H9 (cell line): Measurements from ENCODE around the gene CDX2. TPM values are rescaled to one million over a fixed set of nuclear protein-coding genes. Genes with fewer than 3 reads are reported as not detected.

Source experiments
- DNase-seq: peaks from one replicate; pipeline ENCODE4 v3.0.0-alpha.2; 2017
- H2AFZ ChIP-seq: one replicate; pipeline ENCODE4 v1.6.1; 2013; ENCODE audit warnings: mild to moderate bottlenecking, low read length, control low read depth, moderate library complexity
- H2AK5ac ChIP-seq: 2 replicates; pipeline ENCODE4 v1.6.1; 2013; ENCODE audit warnings: low read length, control low read depth, mixed read lengths; ENCODE audit not compliant: insufficient read length
- H2BK120ac ChIP-seq: one replicate; pipeline ENCODE4 v1.6.1; 2013; ENCODE audit warnings: low read depth, mild to moderate bottlenecking, low read length, control low read depth, inconsistent platforms; ENCODE audit not compliant: poor library complexity, severe bottlenecking
- H2BK12ac ChIP-seq: 2 replicates; pipeline ENCODE4 v1.6.1; 2013; ENCODE audit warnings: low read length, control low read depth, mixed read lengths, low read depth; ENCODE audit not compliant: insufficient read length
- H2BK15ac ChIP-seq: 2 replicates; pipeline ENCODE4 v1.6.1; 2013; ENCODE audit warnings: low read depth, low read length, control low read depth
- H2BK20ac ChIP-seq: one replicate; pipeline ENCODE4 v1.6.1; 2013; ENCODE audit warnings: low read depth, mild to moderate bottlenecking, low read length, control low read depth, inconsistent platforms; ENCODE audit not compliant: poor library complexity, severe bottlenecking
- H2BK5ac ChIP-seq: 2 replicates; pipeline ENCODE4 v1.6.1; 2013; ENCODE audit warnings: low read length, control low read depth, mixed read lengths; ENCODE audit not compliant: insufficient read length
- H3K14ac ChIP-seq: 2 replicates; pipeline ENCODE4 v1.6.1; 2013; ENCODE audit warnings: low read length, control low read depth; ENCODE audit not compliant: insufficient read depth
- H3K18ac ChIP-seq: 2 replicates; pipeline ENCODE4 v1.6.1; 2013; ENCODE audit warnings: low read depth, mild to moderate bottlenecking, mixed read lengths, low read length, control low read depth; ENCODE audit not compliant: insufficient read length
- H3K23ac ChIP-seq: 2 replicates; pipeline ENCODE4 v1.6.1; 2013; ENCODE audit warnings: low read length, control low read depth, mixed read lengths, low read depth; ENCODE audit not compliant: insufficient read length
- H3K23me2 ChIP-seq: 2 replicates; pipeline ENCODE4 v1.6.1; 2013; ENCODE audit warnings: low read depth, mild to moderate bottlenecking, mixed read lengths, low read length, control low read depth; ENCODE audit not compliant: insufficient read length, poor library complexity, severe bottlenecking
- H3K27ac ChIP-seq: 2 replicates; pipeline ENCODE4 v1.5.1; 2013; ENCODE audit warnings: low read length, control low read depth, mixed read lengths, low read depth; ENCODE audit not compliant: insufficient read length
- H3K27me3 ChIP-seq: 2 replicates; pipeline ENCODE4 v1.6.1; 2013; ENCODE audit warnings: low read length, control low read depth, inconsistent platforms; ENCODE audit not compliant: insufficient read depth
- H3K4ac ChIP-seq: 2 replicates; pipeline ENCODE4 v1.6.1; 2013; ENCODE audit warnings: low read depth, mild to moderate bottlenecking, control low read depth, inconsistent platforms, low read length, moderate library complexity
- H3K4me1 ChIP-seq: 2 replicates; pipeline ENCODE4 v1.6.1; 2013; ENCODE audit warnings: low read length, control low read depth, inconsistent platforms; ENCODE audit not compliant: insufficient read depth
- H3K4me2 ChIP-seq: 2 replicates; pipeline ENCODE4 v1.6.1; 2013; ENCODE audit warnings: low read length, control low read depth, mixed read lengths; ENCODE audit not compliant: insufficient read length, insufficient read depth
- H3K56ac ChIP-seq: 2 replicates; pipeline ENCODE4 v1.6.1; 2013; ENCODE audit warnings: low read depth, mild to moderate bottlenecking, mixed read lengths, low read length, control low read depth; ENCODE audit not compliant: insufficient read length
- H3K79me1 ChIP-seq: 2 replicates; pipeline ENCODE4 v1.6.1; 2013; ENCODE audit warnings: low read depth, mild to moderate bottlenecking, moderate library complexity, low read length, control low read depth, inconsistent platforms; ENCODE audit not compliant: insufficient read depth, poor library complexity, severe bottlenecking
- H3K79me2 ChIP-seq: 2 replicates; pipeline ENCODE4 v1.6.1; 2013; ENCODE audit warnings: low read length, control low read depth, inconsistent platforms; ENCODE audit not compliant: insufficient read depth
- H3K9ac ChIP-seq: 2 replicates; pipeline ENCODE4 v1.6.1; 2013; ENCODE audit warnings: low read length, control low read depth, mixed read lengths; ENCODE audit not compliant: insufficient read length; ENCODE audit errors: extremely low read depth
- H3K9me3 ChIP-seq: one replicate; pipeline ENCODE4 v1.6.1; 2013; ENCODE audit warnings: low read depth, low read length, inconsistent platforms; ENCODE audit not compliant: control insufficient read depth
- H3T11ph ChIP-seq: one replicate; pipeline ENCODE4 v1.6.1; 2013; ENCODE audit warnings: mild to moderate bottlenecking, low read length, control low read depth, inconsistent platforms
- H4K20me1 ChIP-seq: one replicate; pipeline ENCODE4 v1.6.1; 2013; ENCODE audit not compliant: control insufficient read depth, insufficient read length, insufficient read depth
- H4K5ac ChIP-seq: 2 replicates; pipeline ENCODE4 v1.6.1; 2013; ENCODE audit warnings: low read depth, mild to moderate bottlenecking, mixed read lengths, low read length, control low read depth; ENCODE audit not compliant: insufficient read length
- H4K8ac ChIP-seq: replicated peaks from 2 replicates; pipeline ENCODE4 v1.6.1; 2013; ENCODE audit warnings: low read length, control low read depth, mixed read lengths, low read depth; ENCODE audit not compliant: insufficient read length
- H4K91ac ChIP-seq: 2 replicates; pipeline ENCODE4 v1.6.1; 2013; ENCODE audit warnings: low read depth, mild to moderate bottlenecking, moderate library complexity, mixed read lengths, low read length, control low read depth; ENCODE audit not compliant: insufficient read length
- H3K27ac Mint-ChIP-seq, 3 experiments: 2 replicates in 2 of 3; 3 replicates in 1 of 3; pipeline ENCODE4 v1.8.0; 2020 to 2021; ENCODE audit warnings: mixed read lengths in 3 of 3, mild to moderate bottlenecking in 1 of 3, moderate library complexity in 1 of 3
- H3K27me3 Mint-ChIP-seq: 2 replicates; pipeline ENCODE4 v1.8.0; 2021; ENCODE audit warnings: low read depth, mild to moderate bottlenecking, moderate library complexity, mixed read lengths
- H3K36me3 Mint-ChIP-seq, 3 experiments: 2 replicates in 2 of 3; 3 replicates in 1 of 3; pipeline ENCODE4 v1.8.0; 2020 to 2021; ENCODE audit warnings: low read depth in 3 of 3, mixed read lengths in 3 of 3; ENCODE audit not compliant: insufficient read depth in 1 of 3
- H3K4me1 Mint-ChIP-seq, 2 experiments: 2 replicates each; pipeline ENCODE4 v1.8.0; 2020; ENCODE audit warnings: mixed read lengths in 2 of 2
- H3K4me3 Mint-ChIP-seq, 2 experiments: 2 replicates in 1 of 2; 3 replicates in 1 of 2; pipeline ENCODE4 v1.8.0; 2020 to 2021; ENCODE audit warnings: mild to moderate bottlenecking in 2 of 2, mixed read lengths in 2 of 2, moderate library complexity in 1 of 2
- H3K9me3 Mint-ChIP-seq, 2 experiments: 2 replicates in 1 of 2; 3 replicates in 1 of 2; pipeline ENCODE4 v1.8.0; 2020; ENCODE audit warnings: mild to moderate bottlenecking in 2 of 2, mixed read lengths in 2 of 2, moderate library complexity in 1 of 2
- CTCF ChIP-seq: fragments of 200-600 bp; sonication (generic); conservative IDR thresholded peaks from 3 replicates; pipeline ENCODE4 v1.8.0; 2021; ENCODE audit warnings: antibody characterized with exemption, mild to moderate bottlenecking
- total RNA-seq: library from RNA; stranded (reverse); gene quantifications from 2 replicates; pipeline ENCODE4 v1.2.1, GENCODE V29; 2021

The CDX2 gene
- total RNA-seq, 1 experiment from 2014 or later, result not detected

DNA sequence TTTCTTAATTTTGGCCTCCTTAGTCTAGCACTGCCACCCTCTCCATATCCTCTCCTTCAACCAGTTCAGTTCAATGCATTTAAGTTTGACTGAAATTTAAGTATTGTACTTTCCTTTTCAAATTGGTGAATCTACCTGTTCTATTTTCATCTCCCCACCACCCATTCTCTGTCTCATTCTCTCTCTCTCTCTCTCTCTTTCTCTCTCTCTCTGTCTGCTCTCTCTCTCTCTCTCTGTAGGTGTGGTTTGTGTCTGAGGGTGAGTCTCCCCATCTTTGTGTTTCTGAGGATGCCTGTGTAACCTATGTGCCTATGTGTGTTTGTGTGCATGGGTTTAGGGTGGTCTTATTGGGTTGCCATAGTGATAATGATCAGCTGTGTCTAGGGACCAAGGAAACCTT is 39.2 kb downstream of the CDX2 start:
- H4K8ac ChIP-seq, result no peak overlapping the region
- H3K9ac ChIP-seq, result no peak overlapping the region
- H3K4ac ChIP-seq, result no peak overlapping the region
- Mint-ChIP-seq H3K36me3 (no peaks in the 10 kb centered on the region), H3K9me3 (peaks cover 2 to 4% of the 10 kb centered on the region in 2 experiments; a peak in 3 of 5 replicates), H3K27ac (no peak overlapping the region), H3K4me1 (peaks cover 2 to 26% of the 10 kb centered on the region in 2 experiments; a peak in 3 of 4 replicates), H3K27me3 (peaks cover 91% of the 10 kb centered on the region), H3K4me3 (no peak overlapping the region; a peak in 1 of 5 replicates)
- peaks cover 77% of the 10 kb centered on the region for H3K27me3 ChIP-seq
- no peak overlapping the region for H2BK15ac ChIP-seq
- H3K27ac ChIP-seq, result no peak overlapping the region
- H3K18ac ChIP-seq, result no peak overlapping the region
- no peak overlapping the region for H2BK12ac ChIP-seq
- no peak for TF ChIP-seq CTCF
- no peaks in the 10 kb centered on the region for H4K20me1 ChIP-seq
- no peaks in the 10 kb centered on the region for H3K9me3 ChIP-seq
- H3K79me2 ChIP-seq, result no peaks in the 10 kb centered on the region
- H3K14ac ChIP-seq, result no peak overlapping the region
- no peak for DNase-seq
- H3K23ac ChIP-seq, result no peak overlapping the region
- no peak overlapping the region for H2AFZ ChIP-seq
- no peaks in the 10 kb centered on the region for H3K23me2 ChIP-seq
- no peaks in the 10 kb centered on the region for H3K4me1 ChIP-seq
- H3K79me1 ChIP-seq, result no peaks in the 10 kb centered on the region
- no peak overlapping the region for H2BK5ac ChIP-seq
- no peak overlapping the region for H2AK5ac ChIP-seq
- H3T11ph ChIP-seq, result no peak overlapping the region
- no peak overlapping the region for H3K56ac ChIP-seq
- H4K5ac ChIP-seq, result no peak overlapping the region
- no peak overlapping the region for H4K91ac ChIP-seq
- H3K4me2 ChIP-seq, result no peak overlapping the region
- no peak overlapping the region for H2BK120ac ChIP-seq
- H2BK20ac ChIP-seq, result no peak overlapping the region
